GM19238 (cell line): ENCODE measurements around the gene TPO.

Experiments
- DNase-seq: peaks from one replicate; pipeline ENCODE4 v3.0.0; 2011; ENCODE audit warnings: low spot score; ENCODE audit not compliant: insufficient read length

Gene TPO

GRCh38 chr2:1581965-1582625, 168.8 kb downstream of the TPO start:
- DNase-seq = no peak

GRCh38 chr2:1582891-1583341, 169.7 kb downstream of the TPO start:
- no peak for DNase-seq

- no peak for DNase-seq
Observed at GRCh38 chr2:1584051-1584531, 170.8 kb downstream of the TPO start.

GRCh38 chr2:1584691-1585485, 171.6 kb downstream of the TPO start:
- DNase-seq = no peak

GRCh38 chr2:1585635-1586034, 172.4 kb downstream of the TPO start:
- DNase-seq = no peak

- no peak for DNase-seq
Observed at GRCh38 chr2:1586251-1586922, 173.1 kb downstream of the TPO start.

GRCh38 chr2:1586923-1587840, 173.9 kb downstream of the TPO start:
- no peak for DNase-seq

- DNase-seq = no peak
Observed at GRCh38 chr2:1588051-1588977, 175.1 kb downstream of the TPO start.

GRCh38 chr2:1588978-1589621, 175.8 kb downstream of the TPO start:
- no peak for DNase-seq

- no peak for DNase-seq
Observed at GRCh38 chr2:1590596-1591460, 177.6 kb downstream of the TPO start.

GRCh38 chr2:1591461-1591770, 178.2 kb downstream of the TPO start:
- no peak for DNase-seq
